ENCODE data around the gene CTNND2.

DNA sequence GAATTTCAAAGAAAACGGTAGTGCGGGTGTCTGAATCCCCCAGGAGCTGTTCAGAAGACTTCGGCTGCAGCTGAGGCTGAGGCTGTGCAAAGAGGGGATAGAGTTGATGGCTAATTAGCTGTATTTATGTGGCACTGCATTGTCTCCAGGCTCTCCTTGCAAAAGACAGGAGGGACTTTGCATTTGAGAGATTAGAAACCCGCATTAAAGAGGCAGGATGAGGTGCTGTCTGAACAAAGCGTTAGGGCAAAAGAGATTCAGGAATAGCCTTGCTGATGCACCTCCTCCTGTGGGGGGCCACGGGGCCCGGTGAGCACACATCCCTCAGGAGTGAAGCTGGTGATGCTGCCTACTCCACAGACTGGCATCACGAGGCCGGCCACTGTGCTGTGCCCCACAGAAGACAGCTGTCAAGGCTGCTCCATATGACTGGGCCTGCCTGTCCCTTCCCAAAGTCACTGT lies 799.6 kb downstream of the CTNND2 start:
- TF ChIP-seq, protein P1, sequence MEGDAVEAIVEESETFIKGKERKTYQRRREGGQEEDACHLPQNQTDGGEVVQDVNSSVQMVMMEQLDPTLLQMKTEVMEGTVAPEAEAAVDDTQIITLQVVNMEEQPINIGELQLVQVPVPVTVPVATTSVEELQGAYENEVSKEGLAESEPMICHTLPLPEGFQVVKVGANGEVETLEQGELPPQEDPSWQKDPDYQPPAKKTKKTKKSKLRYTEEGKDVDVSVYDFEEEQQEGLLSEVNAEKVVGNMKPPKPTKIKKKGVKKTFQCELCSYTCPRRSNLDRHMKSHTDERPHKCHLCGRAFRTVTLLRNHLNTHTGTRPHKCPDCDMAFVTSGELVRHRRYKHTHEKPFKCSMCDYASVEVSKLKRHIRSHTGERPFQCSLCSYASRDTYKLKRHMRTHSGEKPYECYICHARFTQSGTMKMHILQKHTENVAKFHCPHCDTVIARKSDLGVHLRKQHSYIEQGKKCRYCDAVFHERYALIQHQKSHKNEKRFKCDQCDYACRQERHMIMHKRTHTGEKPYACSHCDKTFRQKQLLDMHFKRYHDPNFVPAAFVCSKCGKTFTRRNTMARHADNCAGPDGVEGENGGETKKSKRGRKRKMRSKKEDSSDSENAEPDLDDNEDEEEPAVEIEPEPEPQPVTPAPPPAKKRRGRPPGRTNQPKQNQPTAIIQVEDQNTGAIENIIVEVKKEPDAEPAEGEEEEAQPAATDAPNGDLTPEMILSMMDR (IDR thresholded peaks at IDR 0.05) = no peak
- TF ChIP-seq EZH2 (IDR thresholded peaks at IDR 0.05; ENCODE audit: borderline replicate concordance, insufficient read depth, low read depth, low read length, poor library complexity, severe bottlenecking) = no peak
